ENCODE data around the gene MYBPC2. TPM values are rescaled to one million over a fixed set of nuclear protein-coding genes. Genes with fewer than 3 reads are reported as not detected.

Gene MYBPC2
- total RNA-seq, 1 donor from 2014 or later: not detected

- no peak for TF ChIP-seq CTCF (conservative IDR thresholded peaks at IDR 0.05; ENCODE audit: low read depth, low read length)
- H3K4me3 ChIP-seq (ENCODE audit: low read depth, low read length): peak overlapping the region; percentile 97
- no peak for DNase-seq (ENCODE audit: low read depth)
These were observed 77.5 kb downstream of the MYBPC2 start for GRCh38 chr19:50510121-50510670.

GRCh38 chr19:50510700-50511068 lies 78.0 kb downstream of the MYBPC2 start:
- peak overlapping the region; percentile 97 for H3K4me3 ChIP-seq (ENCODE audit: low read depth, low read length)
- no peak for TF ChIP-seq CTCF (conservative IDR thresholded peaks at IDR 0.05; ENCODE audit: low read depth, low read length)
- DNase-seq (ENCODE audit: low read depth): no peak

- peak within 1 kb of the TSS; percentile 97 for H3K4me3 ChIP-seq (ENCODE audit: low read depth, low read length)
- TF ChIP-seq CTCF (conservative IDR thresholded peaks at IDR 0.05; ENCODE audit: low read depth, low read length): no peak
- DNase-seq (ENCODE audit: low read depth): peak; percentile 83
These were observed 78.6 kb downstream of the MYBPC2 start, which contains the start of gene JOSD2 for GRCh38 chr19:50511069-50511822. Gene JOSD2 (minus strand): TSS chr19:50511191. CDS start chr19:50510431, 760 bp downstream.

GRCh38 chr19:50512112-50512998 lies 79.7 kb downstream of the MYBPC2 start:
- TF ChIP-seq CTCF (conservative IDR thresholded peaks at IDR 0.05; ENCODE audit: low read depth, low read length): no peak
- DNase-seq (ENCODE audit: low read depth): no peak
- H3K4me3 ChIP-seq (ENCODE audit: low read depth, low read length): peak overlapping the region; percentile 97

GRCh38 chr19:50512999-50513745 lies 80.5 kb downstream of the MYBPC2 start:
- TF ChIP-seq CTCF (conservative IDR thresholded peaks at IDR 0.05; ENCODE audit: low read depth, low read length): no peak
- DNase-seq (ENCODE audit: low read depth): no peak
- no peak overlapping the region for H3K4me3 ChIP-seq (ENCODE audit: low read depth, low read length)

- H3K4me3 ChIP-seq (ENCODE audit: low read depth, low read length): no peak within 1 kb of the TSS
- DNase-seq (ENCODE audit: low read depth): no peak
- TF ChIP-seq CTCF (conservative IDR thresholded peaks at IDR 0.05; ENCODE audit: low read depth, low read length): no peak
These were observed 81.2 kb downstream of the MYBPC2 start, which contains the start of gene ASPDH for GRCh38 chr19:50513746-50514345. Gene ASPDH (minus strand): TSS chr19:50513913. CDS start chr19:50513823, 90 bp downstream.
